NK-92 (cell line): ENCODE results near the gene ERP27.

Experiments used
- DNase-seq: peaks from one replicate; lab custom pipeline; 2025; ENCODE audit not compliant: unreplicated experiment; lab: John Stamatoyannopoulos, UW

The ERP27 gene

DNA sequence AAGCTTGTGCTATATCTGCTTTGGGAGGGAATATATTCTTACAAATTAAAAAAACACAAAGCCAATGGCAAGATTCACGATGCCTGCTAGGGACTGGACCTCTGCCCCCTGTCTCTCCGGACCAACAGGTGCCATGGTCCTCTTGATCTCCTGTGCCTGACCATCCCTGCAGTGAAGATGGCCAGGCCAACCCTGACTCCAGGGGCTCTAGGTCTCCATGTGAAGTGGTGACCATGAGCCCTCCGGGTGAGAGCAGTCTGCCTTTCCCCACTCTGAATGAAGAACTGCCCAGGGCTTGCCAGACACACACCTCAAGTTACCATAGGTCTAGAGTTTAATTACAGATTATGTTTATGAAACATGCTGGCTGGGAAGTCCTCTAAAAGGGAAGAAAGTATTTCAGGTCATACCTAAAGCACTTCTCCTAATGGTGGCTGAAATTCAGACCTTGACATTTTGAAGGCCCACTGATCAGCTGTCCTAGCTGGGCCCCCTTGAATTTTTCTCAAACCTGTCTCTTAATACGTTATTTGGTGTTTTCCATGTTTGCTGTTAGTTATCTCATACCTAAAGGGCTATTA is 21.7 kb upstream of the ERP27 start:
- DNase-seq = no peak

DNA sequence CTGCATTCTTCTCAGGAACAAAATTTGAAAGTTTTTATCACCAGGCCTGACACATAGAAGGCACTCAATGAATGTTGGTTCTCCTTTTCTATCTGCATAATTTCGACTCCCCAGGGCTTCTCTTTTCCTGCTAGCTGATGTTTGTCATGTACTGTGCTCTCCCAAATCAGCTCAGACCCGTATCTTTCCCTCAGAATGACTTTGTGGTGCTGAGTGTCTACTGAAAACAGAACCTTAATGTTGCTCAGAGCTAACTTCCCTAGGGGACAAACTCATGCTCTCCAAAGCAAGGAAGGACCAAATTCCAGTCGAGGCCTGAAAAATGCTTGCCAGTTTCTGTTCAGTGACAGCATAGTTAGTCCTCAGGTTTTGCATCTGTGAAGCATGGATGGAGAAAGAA is 21.1 kb upstream of the ERP27 start:
- DNase-seq = no peak

- DNase-seq = no peak
Measured at GRCh38 chr12:14959126-14959440, 20.7 kb upstream of the ERP27 start.

DNA sequence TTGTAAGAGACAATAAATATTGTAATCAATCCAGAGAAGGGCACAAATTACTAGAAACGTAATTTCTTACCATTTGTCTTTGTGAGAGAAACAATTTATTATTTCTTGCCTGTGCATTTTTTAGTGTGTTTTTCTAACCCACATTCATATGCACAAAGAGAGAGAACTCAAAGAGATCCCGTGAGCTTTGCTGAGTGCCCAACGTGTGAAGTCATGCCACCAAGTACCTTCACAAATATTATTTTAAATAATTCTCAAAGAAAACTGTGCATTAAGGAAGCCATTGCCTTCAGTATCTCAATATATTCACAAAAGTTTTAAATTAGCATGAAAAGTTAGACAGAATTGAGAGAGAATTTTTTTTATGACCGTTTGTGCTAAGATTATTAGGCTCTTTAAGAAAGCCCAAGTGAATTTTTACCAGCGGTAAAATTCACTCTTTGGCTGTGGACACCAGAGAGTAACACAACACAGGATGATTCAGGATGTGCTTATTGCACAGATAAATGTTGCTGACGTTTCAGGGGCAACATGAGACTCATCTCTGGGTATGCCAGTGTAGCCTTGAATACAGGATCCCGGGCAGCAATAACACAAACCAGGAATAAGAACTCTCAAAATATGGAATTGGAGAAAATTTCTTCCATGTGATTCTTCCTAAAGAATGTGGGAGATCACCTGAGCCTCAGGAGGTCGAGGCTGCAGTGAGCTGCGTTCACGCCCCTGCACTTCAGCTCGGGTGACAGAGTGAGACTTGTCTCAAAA is 20.2 kb upstream of the ERP27 start:
- DNase-seq = no peak

GRCh38 chr12:14957551-14958168 is 19.3 kb upstream of the ERP27 start:
- no peak for DNase-seq

GRCh38 chr12:14956905-14957304 is 18.6 kb upstream of the ERP27 start:
- DNase-seq = no peak

DNA sequence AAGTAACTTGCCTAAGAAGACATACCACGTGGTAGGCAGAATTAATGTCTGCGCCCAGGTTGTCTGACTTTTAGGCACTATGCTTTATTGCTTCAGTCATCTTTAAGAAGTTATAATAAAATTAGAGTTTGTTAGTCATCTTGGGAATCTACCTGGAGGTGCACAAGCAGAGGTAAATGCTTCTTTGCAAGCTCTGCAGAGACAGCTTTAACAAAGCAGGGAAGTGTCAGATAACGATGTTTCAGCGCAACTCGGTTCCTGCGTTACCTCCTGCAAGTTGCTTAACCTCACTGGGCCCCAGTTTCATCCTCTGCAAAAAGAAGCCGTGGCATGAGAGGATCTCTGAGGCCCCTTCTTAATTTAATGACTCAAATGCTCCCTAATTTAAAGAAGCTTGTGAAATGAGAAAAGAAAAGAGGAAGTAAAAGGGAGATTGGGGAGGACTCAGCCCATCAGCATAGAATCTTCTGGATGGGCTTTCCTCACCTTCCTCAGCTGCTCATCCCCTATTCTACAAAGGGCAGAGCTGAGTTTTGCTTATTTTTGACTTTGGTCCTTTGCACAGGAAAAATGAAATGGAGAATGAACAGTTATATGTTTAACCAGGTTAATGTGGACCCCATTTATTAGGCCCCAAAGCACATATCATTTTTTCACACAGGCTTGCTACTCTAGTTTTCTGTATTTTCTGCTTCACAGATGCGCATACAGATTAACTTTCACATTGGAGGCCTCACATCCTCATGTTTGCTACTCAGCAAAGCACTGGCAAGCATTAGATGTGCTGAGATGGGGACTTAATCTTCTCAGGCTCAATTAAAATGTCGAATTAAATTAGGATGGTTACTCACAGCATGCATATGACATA is 17.9 kb upstream of the ERP27 start:
- DNase-seq = no peak

- DNase-seq = no peak
Measured at GRCh38 chr12:14954269-14954668, 15.9 kb upstream of the ERP27 start.

GRCh38 chr12:14953752-14954151 is 15.4 kb upstream of the ERP27 start:
- no peak for DNase-seq

GRCh38 chr12:14952299-14952921 is 14.1 kb upstream of the ERP27 start:
- DNase-seq = no peak

DNA sequence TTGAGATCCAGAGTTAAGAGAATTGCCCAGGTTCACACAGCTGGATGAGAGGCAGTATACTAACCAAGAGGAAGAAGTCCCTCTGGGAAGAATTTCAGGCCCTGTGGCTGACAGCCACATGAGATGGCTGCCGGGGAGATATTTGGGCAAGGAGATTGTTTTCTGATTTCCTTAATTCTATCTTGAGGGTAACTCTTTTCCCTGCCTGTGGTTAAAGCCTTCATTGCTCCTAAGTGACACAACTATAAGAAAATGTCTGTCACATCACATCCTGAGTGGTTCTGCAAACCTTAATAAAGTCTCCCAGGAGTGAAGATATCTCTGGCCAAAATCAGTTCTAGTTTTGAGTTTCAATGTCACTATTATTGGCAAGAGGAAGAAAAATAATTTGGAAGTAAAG is 13.5 kb upstream of the ERP27 start:
- no peak for DNase-seq

- no peak for DNase-seq
Measured at GRCh38 chr12:14950982-14951746, 12.8 kb upstream of the ERP27 start.

DNA sequence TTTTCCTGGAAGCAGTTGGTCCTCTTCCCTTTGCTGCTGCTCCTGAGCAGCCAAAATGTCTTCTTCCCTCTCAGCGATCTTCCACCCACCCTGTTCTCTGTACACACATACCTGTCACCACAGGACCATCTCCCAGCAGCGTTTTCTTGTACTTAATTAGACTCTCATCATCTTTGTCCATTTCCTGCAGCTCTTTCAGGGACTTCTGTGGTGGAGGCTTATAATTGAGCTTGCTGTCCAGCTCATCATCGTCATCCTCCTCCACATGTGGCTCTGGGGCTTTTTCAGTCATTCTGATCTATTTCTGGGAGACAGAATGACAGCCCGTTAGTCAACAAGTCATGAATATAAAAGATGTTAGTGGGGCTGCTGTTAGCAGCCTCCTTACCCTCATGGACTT is 12.1 kb upstream of the ERP27 start:
- no peak for DNase-seq

- DNase-seq = no peak
Measured at GRCh38 chr12:14949631-14950030, 11.3 kb upstream of the ERP27 start.

DNA sequence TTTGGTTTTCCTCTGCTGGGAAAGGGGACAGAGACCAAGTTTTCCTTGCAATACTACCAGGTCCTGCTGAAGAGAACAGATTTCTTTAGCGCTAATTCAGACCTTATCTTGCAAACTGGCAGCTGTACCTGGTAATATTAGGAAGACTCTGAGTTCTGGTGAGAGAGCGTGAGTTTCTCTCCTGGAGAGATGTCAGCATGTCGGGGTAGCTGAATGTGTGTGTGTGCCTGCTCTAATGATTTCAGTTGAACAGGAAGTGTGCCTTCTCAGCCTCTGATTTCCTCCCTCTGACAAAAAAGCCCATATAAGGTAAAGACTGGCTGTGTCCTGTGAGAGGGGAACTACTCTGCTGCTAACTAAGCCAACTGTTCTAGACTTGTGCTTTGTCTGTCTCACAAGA is 10.3 kb upstream of the ERP27 start:
- DNase-seq = no peak

DNA sequence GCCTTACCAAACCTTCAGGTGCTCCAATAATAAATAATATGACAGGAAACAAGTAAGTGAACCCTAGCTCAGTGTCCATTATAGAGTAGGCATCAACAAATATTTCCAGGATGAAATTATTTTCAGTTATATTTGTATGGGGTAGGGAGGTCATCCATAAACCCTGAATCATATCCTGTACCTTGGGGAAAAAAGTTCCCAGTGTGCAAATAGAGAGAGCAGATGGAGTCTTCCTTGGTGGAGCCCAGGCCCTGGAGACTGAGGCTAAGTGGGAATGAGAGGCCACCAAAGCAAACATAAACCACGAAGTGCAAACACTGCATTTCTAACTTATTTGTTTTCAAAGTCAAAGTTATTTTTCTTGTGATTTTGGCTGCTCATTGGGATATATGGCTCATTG is 8.5 kb upstream of the ERP27 start:
- no peak for DNase-seq

- DNase-seq = no peak
Measured at GRCh38 chr12:14946162-14946561, 7.8 kb upstream of the ERP27 start.

- DNase-seq = no peak
Measured at GRCh38 chr12:14942196-14942931, 4.0 kb upstream of the ERP27 start.

GRCh38 chr12:14941369-14941768 is 3.0 kb upstream of the ERP27 start:
- DNase-seq = no peak

DNA sequence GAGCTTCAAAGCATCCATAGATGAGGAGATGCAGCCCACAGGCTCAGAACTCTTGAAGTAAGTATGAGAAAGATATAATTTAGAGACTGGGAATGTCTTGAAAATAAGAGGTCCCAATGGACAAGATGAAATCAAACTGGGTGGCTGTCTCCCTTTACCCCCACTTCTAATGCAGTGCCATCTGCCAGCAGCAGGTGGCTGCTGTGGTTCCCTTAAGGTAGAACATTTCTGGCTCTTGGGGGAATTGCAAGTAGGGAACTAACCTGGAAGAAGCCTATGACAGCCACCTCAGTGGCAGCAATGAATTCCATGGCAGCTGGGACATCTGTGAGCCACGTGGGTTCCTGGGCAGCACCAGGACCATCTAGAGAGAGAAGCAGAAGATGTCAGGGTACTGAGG is 648 bp downstream of the ERP27 start:
- no peak for DNase-seq
